PC-3 (cell line): ENCODE results near the gene NOL11.

ENCODE experiments used
- EZH2 ChIP-seq: fragments of 300-600 bp; sonication (generic); IDR thresholded peaks from one replicate; pipeline ENCODE4 v1.6.1; 2017; ENCODE audit warnings: antibody characterized with exemption, mild to moderate bottlenecking, low read length; ENCODE audit not compliant: unreplicated experiment
- TF ChIP-seq, protein P1 (sequence below): fragments of 300-600 bp; sonication (generic); conservative IDR thresholded peaks from 2 replicates; pipeline ENCODE4 v1.5.1; 2017; ENCODE audit warnings: antibody characterized with exemption, low read depth, mild to moderate bottlenecking, low read length

DNA sequence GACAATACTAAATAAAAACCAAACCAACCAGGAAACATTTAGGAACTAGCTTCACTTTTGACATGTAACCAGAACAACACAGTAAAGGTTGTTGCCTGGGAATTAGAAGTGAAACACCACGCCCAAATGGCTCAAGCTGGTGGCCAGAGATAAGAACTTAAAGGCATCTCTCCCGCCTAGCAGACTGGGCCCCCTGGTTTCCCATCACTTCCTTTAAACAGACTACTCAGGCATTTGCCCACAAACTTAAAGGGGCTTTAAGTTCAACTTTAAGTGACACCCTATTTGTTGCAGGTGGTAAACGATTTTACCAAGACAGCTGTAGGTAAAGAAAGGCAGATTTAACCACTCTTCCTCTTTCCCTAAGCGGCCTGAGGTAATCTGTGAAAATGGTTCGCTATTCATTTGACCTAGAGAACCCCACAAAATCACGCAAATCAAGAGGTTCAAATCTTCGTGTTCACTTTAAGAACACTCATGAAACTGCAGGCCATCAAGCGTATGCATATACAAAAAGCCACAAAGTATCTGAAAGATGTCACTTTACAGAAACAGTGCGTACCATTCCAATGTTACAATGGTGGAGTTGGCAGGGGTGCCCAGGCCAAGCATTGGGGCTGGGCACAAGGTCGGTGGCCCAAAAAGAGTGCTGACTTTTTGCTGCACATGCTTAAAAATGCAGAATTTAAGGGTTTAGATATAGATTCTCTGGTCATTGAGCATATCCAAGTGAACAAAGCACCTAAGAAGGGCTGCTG lies 66.8 kb downstream of the NOL11 start:
- TF ChIP-seq, protein P1, sequence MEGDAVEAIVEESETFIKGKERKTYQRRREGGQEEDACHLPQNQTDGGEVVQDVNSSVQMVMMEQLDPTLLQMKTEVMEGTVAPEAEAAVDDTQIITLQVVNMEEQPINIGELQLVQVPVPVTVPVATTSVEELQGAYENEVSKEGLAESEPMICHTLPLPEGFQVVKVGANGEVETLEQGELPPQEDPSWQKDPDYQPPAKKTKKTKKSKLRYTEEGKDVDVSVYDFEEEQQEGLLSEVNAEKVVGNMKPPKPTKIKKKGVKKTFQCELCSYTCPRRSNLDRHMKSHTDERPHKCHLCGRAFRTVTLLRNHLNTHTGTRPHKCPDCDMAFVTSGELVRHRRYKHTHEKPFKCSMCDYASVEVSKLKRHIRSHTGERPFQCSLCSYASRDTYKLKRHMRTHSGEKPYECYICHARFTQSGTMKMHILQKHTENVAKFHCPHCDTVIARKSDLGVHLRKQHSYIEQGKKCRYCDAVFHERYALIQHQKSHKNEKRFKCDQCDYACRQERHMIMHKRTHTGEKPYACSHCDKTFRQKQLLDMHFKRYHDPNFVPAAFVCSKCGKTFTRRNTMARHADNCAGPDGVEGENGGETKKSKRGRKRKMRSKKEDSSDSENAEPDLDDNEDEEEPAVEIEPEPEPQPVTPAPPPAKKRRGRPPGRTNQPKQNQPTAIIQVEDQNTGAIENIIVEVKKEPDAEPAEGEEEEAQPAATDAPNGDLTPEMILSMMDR: no peak
- TF ChIP-seq EZH2: no peak
